A172 (cell line): ENCODE data around the gene NOS3. TPM values are rescaled to one million over a fixed set of nuclear protein-coding genes. Genes with fewer than 3 reads are reported as not detected.

ENCODE experiments used
- DNase-seq: peaks from one replicate; pipeline ENCODE4 v3.0.0-alpha.2; 2015; ENCODE audit warnings: low spot score
- total RNA-seq: library from RNA; depleted of rRNA; stranded (reverse); fragments of >200 nt; shearing (Covaris generic); gene quantifications from 2 replicates; pipeline ENCODE4 v1.2.3, GENCODE V29; 2014

NOS3 gene
- total RNA-seq, 1 experiment from 2014 or later, result 0.74 TPM

- DNase-seq, result no peak
These were observed 11.0 kb upstream of the NOS3 start for GRCh38 chr7:150979713-150980390.

GRCh38 chr7:150980663-150981062 lies 10.2 kb upstream of the NOS3 start:
- no peak for DNase-seq

DNA sequence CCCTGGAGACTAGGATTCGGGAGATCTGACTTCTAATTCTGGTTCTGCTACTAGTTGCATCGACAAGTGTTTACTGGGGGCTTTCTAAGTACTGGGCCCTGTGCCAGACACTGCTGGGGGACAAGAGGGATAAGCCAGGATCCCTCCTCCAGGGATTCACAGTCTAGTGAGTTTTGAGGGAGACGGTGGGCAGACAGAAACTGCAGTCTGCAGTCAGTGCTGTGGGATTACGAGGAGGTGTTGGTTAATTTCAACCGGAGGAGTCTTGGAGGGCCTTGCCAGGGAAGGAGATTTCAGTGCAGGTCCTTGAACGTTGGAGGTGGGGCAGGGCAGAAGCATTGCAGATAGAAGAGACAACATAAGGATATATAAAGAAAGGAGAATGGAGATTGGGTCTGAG lies 9.2 kb upstream of the NOS3 start:
- DNase-seq, result no peak

DNA sequence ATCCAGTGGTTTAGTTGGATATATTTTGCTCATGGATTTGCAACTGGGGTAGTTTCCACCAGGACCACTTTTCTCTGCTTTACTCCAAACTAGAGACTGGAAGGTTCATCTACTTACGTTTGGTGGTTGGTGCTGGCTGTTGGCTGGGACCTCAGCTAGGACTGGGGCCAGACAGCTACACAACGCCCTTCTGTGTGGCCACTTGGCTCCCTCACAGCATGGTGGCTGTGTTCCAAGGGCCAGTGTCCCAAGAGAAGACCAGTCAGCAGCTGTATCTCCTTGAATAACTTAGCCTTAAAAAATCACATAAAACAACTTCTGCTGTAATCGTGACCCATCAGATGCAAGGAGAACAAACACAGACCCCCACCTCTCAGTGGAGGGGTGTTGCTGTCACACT lies 8.5 kb upstream of the NOS3 start:
- DNase-seq, result no peak

- peak; percentile 45 for DNase-seq
These were observed 6.9 kb upstream of the NOS3 start for GRCh38 chr7:150983893-150984368.

GRCh38 chr7:150986099-150986512 lies 4.7 kb upstream of the NOS3 start:
- DNase-seq, result peak; percentile 62

GRCh38 chr7:150986556-150986955 lies 4.3 kb upstream of the NOS3 start:
- DNase-seq, result no peak

- peak; percentile 42 for DNase-seq
These were observed 2.3 kb upstream of the NOS3 start for GRCh38 chr7:150988230-150989226.

DNA sequence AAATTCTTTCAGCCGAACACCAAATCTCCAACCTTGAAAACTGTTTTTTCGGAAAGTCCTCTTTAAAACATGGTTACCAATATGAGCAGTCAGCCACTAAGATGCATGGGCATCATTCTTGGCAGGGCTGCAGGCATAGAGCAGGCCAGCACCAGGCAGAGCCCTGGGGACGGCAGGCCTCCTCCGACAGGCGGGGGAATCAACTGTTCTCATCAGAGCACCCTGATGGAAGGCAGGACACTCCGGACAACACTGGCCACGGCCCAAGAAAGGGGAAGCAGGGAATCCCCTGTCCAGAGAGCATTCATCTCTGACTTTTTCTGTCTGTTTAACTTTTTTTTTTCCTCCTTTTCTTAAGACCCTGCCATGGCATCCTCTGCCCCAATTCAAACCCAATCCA lies 1.4 kb upstream of the NOS3 start:
- no peak for DNase-seq

GRCh38 chr7:150992051-150992640 lies 1.3 kb downstream of the NOS3 start:
- DNase-seq, result no peak

DNA sequence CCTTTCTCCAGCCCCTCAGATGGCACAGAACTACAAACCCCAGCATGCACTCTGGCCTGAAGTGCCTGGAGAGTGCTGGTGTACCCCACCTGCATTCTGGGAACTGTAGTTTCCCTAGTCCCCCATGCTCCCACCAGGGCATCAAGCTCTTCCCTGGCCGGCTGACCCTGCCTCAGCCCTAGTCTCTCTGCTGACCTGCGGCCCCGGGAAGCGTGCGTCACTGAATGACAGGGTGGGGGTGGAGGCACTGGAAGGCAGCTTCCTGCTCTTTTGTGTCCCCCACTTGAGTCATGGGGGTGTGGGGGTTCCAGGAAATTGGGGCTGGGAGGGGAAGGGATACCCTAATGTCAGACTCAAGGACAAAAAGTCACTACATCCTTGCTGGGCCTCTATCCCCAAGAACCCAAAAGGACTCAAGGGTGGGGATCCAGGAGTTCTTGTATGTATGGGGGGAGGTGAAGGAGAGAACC lies 2.1 kb downstream of the NOS3 start:
- no peak for DNase-seq

- no peak for DNase-seq
These were observed 2.7 kb downstream of the NOS3 start for GRCh38 chr7:150993511-150993910.

GRCh38 chr7:150994141-150994837 lies 3.5 kb downstream of the NOS3 start:
- DNase-seq, result no peak

GRCh38 chr7:150994838-150995510 lies 4.2 kb downstream of the NOS3 start:
- DNase-seq, result no peak

DNA sequence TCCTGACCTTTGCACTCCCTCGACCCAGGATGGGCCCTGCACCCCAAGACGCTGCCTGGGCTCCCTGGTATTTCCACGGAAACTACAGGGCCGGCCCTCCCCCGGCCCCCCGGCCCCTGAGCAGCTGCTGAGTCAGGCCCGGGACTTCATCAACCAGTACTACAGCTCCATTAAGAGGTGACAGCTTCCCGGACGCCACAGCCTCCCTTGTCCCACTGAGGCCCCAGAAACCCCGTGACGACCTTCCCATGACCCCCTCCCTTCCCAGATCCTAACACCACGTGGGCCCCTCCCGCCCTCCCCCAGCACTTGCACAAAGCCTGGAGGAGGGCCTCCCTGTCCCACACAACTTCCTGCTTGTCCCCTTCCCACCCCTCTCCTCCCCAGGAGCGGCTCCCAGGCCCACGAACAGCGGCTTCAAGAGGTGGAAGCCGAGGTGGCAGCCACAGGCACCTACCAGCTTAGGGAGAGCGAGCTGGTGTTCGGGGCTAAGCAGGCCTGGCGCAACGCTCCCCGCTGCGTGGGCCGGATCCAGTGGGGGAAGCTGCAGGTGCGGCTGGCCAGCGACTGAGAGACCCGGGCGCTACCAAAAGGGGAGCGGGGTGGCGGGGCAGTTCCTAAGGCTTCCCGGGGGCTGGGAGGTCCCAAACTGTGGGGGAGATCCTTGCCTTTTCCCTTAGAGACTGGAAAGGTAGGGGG lies 5.7 kb downstream of the NOS3 start:
- no peak for DNase-seq

- DNase-seq, result no peak
These were observed 6.3 kb downstream of the NOS3 start for GRCh38 chr7:150997075-150997511.

DNA sequence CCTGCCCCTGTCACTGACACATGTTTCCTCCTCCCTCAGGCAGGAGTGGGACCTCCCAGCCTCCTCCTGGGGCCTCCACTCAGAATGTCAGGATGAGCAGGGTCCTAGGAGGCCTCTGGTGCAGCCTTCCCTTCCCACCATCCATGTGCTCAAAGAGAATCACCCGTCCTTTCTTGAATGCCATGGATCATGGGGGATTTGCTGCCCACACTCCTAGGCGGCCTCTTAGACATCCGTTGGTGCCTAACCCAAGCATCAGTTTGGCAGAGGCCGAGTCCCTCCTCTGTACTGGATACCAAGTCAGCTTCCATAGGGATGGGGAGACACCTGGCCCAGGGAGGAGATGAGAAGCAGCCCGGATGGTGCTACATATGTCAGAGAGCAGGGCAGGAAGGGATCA lies 7.0 kb downstream of the NOS3 start:
- DNase-seq, result no peak

DNA sequence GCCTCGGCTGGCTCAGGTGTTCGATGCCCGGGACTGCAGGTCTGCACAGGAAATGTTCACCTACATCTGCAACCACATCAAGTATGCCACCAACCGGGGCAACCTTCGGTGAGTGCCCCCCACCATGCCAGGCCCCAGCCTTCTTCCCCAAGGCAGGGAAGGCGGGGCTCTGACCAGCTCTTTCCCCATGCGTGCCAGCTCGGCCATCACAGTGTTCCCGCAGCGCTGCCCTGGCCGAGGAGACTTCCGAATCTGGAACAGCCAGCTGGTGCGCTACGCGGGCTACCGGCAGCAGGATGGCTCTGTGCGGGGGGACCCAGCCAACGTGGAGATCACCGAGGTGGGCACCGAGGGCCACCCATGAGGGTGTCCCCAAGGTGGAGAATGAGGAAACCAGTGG lies 7.5 kb downstream of the NOS3 start:
- no peak for DNase-seq

DNA sequence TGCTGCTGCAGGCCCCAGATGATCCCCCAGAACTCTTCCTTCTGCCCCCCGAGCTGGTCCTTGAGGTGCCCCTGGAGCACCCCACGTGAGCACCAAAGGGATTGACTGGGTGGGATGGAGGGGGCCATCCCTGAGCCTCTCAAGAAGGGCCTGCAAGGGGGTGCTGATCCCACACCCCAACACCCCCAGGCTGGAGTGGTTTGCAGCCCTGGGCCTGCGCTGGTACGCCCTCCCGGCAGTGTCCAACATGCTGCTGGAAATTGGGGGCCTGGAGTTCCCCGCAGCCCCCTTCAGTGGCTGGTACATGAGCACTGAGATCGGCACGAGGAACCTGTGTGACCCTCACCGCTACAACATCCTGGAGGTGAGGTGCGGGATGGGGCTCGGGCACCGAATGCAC lies 8.2 kb downstream of the NOS3 start:
- no peak for DNase-seq

DNA sequence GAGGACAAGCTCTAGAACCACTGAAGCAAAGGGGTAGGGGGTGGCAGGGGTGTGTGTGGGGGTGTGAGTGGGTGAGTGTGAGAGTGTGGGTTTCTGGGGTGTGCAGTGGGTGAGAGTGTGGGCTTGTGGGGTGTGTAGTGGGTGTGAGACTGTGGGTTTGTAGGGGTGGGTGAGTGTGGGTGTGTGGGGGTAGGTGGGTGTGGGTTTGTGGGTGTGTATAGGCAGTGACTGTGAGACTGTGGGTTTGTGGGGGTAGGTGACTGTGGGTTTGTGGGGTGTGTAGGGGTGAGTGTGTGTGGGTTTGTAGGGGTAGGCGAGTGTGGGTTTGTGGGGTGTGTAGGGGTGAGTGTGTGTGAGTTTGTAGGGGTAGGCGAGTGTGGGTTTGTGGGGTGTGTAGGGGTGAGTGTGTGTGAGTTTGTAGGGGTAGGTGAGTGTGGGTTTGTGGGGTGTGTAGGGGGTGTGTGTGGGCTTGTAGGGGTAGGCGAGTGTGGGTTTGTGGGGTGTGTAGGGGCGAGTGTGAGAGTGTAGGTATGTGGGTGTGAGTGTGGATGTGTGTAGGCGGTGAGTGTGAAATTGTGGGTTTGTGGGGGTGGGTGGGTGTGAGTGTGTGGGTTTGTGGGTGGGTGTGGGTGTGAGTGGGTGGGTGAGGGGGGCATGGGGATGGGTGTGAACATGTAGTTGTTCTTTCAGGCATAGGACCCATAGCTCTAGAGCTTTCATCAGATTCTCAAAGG lies 8.8 kb downstream of the NOS3 start:
- DNase-seq, result no peak
